CD8-positive, alpha-beta memory T cell (primary cell): ENCODE results near the gene RALGAPA2. TPM values are rescaled to one million over a fixed set of nuclear protein-coding genes. Genes with fewer than 3 reads are reported as not detected.
"Not testable (repeated sequence)": the region's sequence is repeated elsewhere in the genome, so short reads cannot be mapped to it uniquely, and the experiment has no call there.

Experiments
- CTCF ChIA-PET: fragments of 350-600 bp; sonication (Branson Sonifier 250); formaldehyde crosslinking; loops from one replicate; lab custom pipeline; 2021; ENCODE audit warnings: antibody characterized with exemption; lab: Charles Lee
- POLR2A ChIA-PET: fragments of 350-600 bp; sonication (Branson Sonifier 250); formaldehyde crosslinking; loops from one replicate; lab custom pipeline; 2021; ENCODE audit warnings: antibody characterized with exemption; lab: Charles Lee
- DNase-seq, 5 donors: peaks; one replicate each; pipeline versions ENCODE4 v3.0.0 to v3.0.0-alpha.2; 2020 to 2022; ENCODE audit warnings: mixed read lengths in 1 of 5
- H3K27ac ChIP-seq: one replicate; pipeline ENCODE4 v1.7.0; 2013; ENCODE audit warnings: low read depth, mild to moderate bottlenecking, low read length, moderate library complexity
- H3K27me3 ChIP-seq: 2 replicates; pipeline ENCODE4 v1.7.0; 2013; ENCODE audit warnings: low read length, mild to moderate bottlenecking; ENCODE audit not compliant: insufficient read depth, poor library complexity, severe bottlenecking
- H3K36me3 ChIP-seq: 2 replicates; pipeline ENCODE4 v1.7.0; 2013; ENCODE audit warnings: mild to moderate bottlenecking, low read length, moderate library complexity; ENCODE audit not compliant: insufficient read depth
- H3K4me1 ChIP-seq: 2 replicates; pipeline ENCODE4 v1.7.0; 2013; ENCODE audit warnings: mild to moderate bottlenecking, low read length, moderate library complexity; ENCODE audit not compliant: insufficient read depth
- H3K4me3 ChIP-seq: 2 replicates; pipeline ENCODE4 v1.7.0; 2013; ENCODE audit warnings: mild to moderate bottlenecking, low read length
- H3K9me3 ChIP-seq: 2 replicates; pipeline ENCODE4 v1.7.0; 2013; ENCODE audit warnings: mild to moderate bottlenecking, low read length
- H3K27ac Mint-ChIP-seq, 8 donors: one replicate each; pipeline ENCODE4 v1.8.0; 2020 to 2021; ENCODE audit warnings: mixed read lengths in 8 of 8, mild to moderate bottlenecking in 6 of 8, inconsistent platforms in 3 of 8, moderate library complexity in 3 of 8
- H3K27me3 Mint-ChIP-seq, 2 donors: one replicate each; pipeline ENCODE4 v1.8.0; 2020 to 2021; ENCODE audit warnings: mixed read lengths in 2 of 2, mild to moderate bottlenecking in 1 of 2, moderate library complexity in 1 of 2
- H3K36me3 Mint-ChIP-seq, 3 donors: one replicate each; pipeline ENCODE4 v1.8.0; 2020 to 2021; ENCODE audit warnings: mixed read lengths in 3 of 3, inconsistent platforms in 1 of 3, mild to moderate bottlenecking in 1 of 3
- H3K4me1 Mint-ChIP-seq, 3 donors: one replicate each; pipeline ENCODE4 v1.8.0; 2020 to 2021; ENCODE audit warnings: mixed read lengths in 3 of 3, inconsistent platforms in 1 of 3, mild to moderate bottlenecking in 1 of 3
- H3K4me3 Mint-ChIP-seq, 7 donors: one replicate each; pipeline ENCODE4 v1.8.0; 2020 to 2021; ENCODE audit warnings: mixed read lengths in 7 of 7, mild to moderate bottlenecking in 6 of 7, moderate library complexity in 4 of 7, inconsistent platforms in 2 of 7
- H3K9me3 Mint-ChIP-seq, 5 donors: one replicate each; pipeline ENCODE4 v1.8.0; 2020 to 2022; ENCODE audit warnings: mixed read lengths in 5 of 5, mild to moderate bottlenecking in 3 of 5, moderate library complexity in 2 of 5, inconsistent platforms in 1 of 5
- polyA plus RNA-seq: library from polyadenylated mRNA; unstranded; fragments of 300-500 nt; fragmentation: Illumina TruSeq; gene quantifications from one replicate; pipeline ENCODE4 v1.2.3, GENCODE V29; 2021
- total RNA-seq, 2 experiments: library from RNA; stranded (reverse); gene quantifications; one replicate each; pipeline ENCODE4 v1.2.3, GENCODE V29; 2021

RALGAPA2 gene
- total and polyA plus RNA-seq, 3 experiments from 2014 or later = 7.4 to 14.5 (median 13.4) TPM

DNA sequence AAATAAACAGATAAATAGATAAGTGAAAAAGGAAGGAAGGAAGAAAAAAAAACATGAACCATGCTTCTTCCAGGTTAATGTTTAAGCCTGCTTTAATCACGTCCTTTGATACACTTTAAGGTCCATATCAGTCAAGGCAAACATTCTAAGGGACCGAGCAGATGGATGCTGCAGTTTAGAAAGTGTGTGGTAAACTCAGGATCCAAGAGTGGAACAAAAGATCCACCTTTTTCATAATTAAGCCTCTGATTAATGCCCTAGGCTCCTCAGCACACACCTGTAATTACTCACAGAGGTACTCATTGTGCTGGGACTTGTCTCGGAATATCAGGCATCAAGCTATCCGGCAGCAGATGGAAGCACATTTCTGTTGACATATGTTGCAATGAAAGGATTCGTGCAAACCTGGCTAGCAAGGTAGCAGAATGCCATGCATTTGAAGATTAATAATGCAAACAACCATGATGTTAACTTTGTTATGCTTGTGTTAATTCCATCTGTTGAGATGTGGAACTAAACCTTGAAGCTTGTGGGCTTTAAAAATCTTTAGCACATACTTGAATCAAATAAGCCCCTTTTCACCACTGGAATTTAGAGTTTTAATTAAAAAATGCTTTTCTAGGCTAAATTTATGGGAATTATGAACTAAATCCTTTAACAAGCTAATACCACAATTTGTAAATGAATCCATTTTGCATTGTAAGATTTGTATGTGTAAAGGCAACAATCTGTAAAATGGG lies 163.7 kb downstream of the RALGAPA2 start:
- Mint-ChIP-seq H3K9me3 (peaks cover 0 to 1% (median 0%) of the 10 kb centered on the region in 5 donors), H3K36me3 (peaks cover 13 to 35% (median 14%) of the 10 kb centered on the region in 3 donors), H3K4me3 (no peak overlapping the region), H3K4me1 (peaks cover 21 to 40% (median 29%) of the 10 kb centered on the region in 3 donors), H3K27me3 (no peaks in the 10 kb centered on the region), H3K27ac (peak overlapping the region in 1 of 8 donors; percentile 29)
- H3K27ac ChIP-seq = no peak overlapping the region
- peaks cover 6% of the 10 kb centered on the region for H3K4me1 ChIP-seq
- ChIA-PET POLR2A (no interaction called here), CTCF (no interaction called here)
- H3K4me3 ChIP-seq = no peak overlapping the region
- H3K36me3 ChIP-seq = no peaks in the 10 kb centered on the region
- DNase-seq = no peak
- H3K9me3 ChIP-seq = no peaks in the 10 kb centered on the region
- no peaks in the 10 kb centered on the region for H3K27me3 ChIP-seq

GRCh38 chr20:20547876-20548266 lies 164.6 kb downstream of the RALGAPA2 start:
- Histone ChIP-seq H3K36me3 (no peaks in the 10 kb centered on the region), H3K4me1 (peaks cover 6% of the 10 kb centered on the region), H3K4me3 (no peak overlapping the region), H3K9me3 (no peaks in the 10 kb centered on the region), H3K27me3 (no peaks in the 10 kb centered on the region), H3K27ac (no peak overlapping the region)
- Mint-ChIP-seq H3K27me3 (no peaks in the 10 kb centered on the region), H3K9me3 (peaks cover 0 to 1% (median 0%) of the 10 kb centered on the region in 5 donors), H3K4me3 (no peak overlapping the region), H3K36me3 (peaks cover 13 to 38% (median 15%) of the 10 kb centered on the region in 3 donors), H3K27ac (peak overlapping the region in 3 of 8 donors; percentile 10 to 54 (median 29)), H3K4me1 (peaks cover 21 to 40% (median 29%) of the 10 kb centered on the region in 3 donors)
- no peak for DNase-seq
- CTCF ChIA-PET = no interaction called here
- POLR2A ChIA-PET = no interaction called here

- peaks cover 17 to 41% (median 19%) of the 10 kb centered on the region in 3 donors for H3K36me3 Mint-ChIP-seq
- no peaks in the 10 kb centered on the region for H3K27me3 Mint-ChIP-seq
- POLR2A ChIA-PET = no interaction called here
- peak overlapping the region; percentile 25 to 84 (median 60) for H3K27ac Mint-ChIP-seq
- no peak for DNase-seq
- H3K4me1 ChIP-seq = peaks cover 6% of the 10 kb centered on the region
- peaks cover 21 to 40% (median 29%) of the 10 kb centered on the region in 3 donors for H3K4me1 Mint-ChIP-seq
- no peak overlapping the region for H3K4me3 ChIP-seq
- H3K27me3 ChIP-seq = no peaks in the 10 kb centered on the region
- peaks cover 0 to 1% (median 0%) of the 10 kb centered on the region in 5 donors for H3K9me3 Mint-ChIP-seq
- H3K9me3 ChIP-seq = no peaks in the 10 kb centered on the region
- H3K4me3 Mint-ChIP-seq = peak overlapping the region in 1 of 7 donors; percentile 80
- H3K36me3 ChIP-seq = no peaks in the 10 kb centered on the region
- no peak overlapping the region for H3K27ac ChIP-seq
- CTCF ChIA-PET = no interaction called here
Measured at GRCh38 chr20:20547221-20547875, 165.1 kb downstream of the RALGAPA2 start.

- Histone ChIP-seq H3K27ac (no peak overlapping the region), H3K27me3 (no peaks in the 10 kb centered on the region), H3K4me3 (no peak overlapping the region), H3K4me1 (peaks cover 6% of the 10 kb centered on the region), H3K9me3 (no peaks in the 10 kb centered on the region), H3K36me3 (no peaks in the 10 kb centered on the region)
- no peaks in the 10 kb centered on the region for H3K27me3 Mint-ChIP-seq
- no peak overlapping the region for H3K4me3 Mint-ChIP-seq
- H3K9me3 Mint-ChIP-seq = peaks cover 0 to 1% (median 0%) of the 10 kb centered on the region in 5 donors
- POLR2A ChIA-PET = no interaction called here
- DNase-seq = no peak
- H3K4me1 Mint-ChIP-seq = peaks cover 20 to 38% (median 26%) of the 10 kb centered on the region in 3 donors
- CTCF ChIA-PET = no interaction called here
- peak overlapping the region in 3 of 8 donors; percentile 7 to 51 (median 21) for H3K27ac Mint-ChIP-seq
- peaks cover 17 to 48% (median 25%) of the 10 kb centered on the region in 3 donors for H3K36me3 Mint-ChIP-seq
Measured at GRCh38 chr20:20546402-20546801, 166.0 kb downstream of the RALGAPA2 start.

GRCh38 chr20:20543348-20543747 lies 169.1 kb downstream of the RALGAPA2 start:
- H3K4me3 Mint-ChIP-seq, H3K27ac ChIP-seq, H3K27me3 ChIP-seq, H3K27me3 Mint-ChIP-seq, H3K9me3 ChIP-seq, POLR2A ChIA-PET, H3K4me1 ChIP-seq, H3K36me3 ChIP-seq, H3K27ac Mint-ChIP-seq, DNase-seq, H3K9me3 Mint-ChIP-seq, CTCF ChIA-PET, H3K4me3 ChIP-seq: not testable (repeated sequence)
- Mint-ChIP-seq H3K36me3 (peaks cover 19 to 58% (median 43%) of the 10 kb centered on the region in 3 donors), H3K4me1 (peaks cover 16 to 20% (median 19%) of the 10 kb centered on the region in 3 donors)

DNA sequence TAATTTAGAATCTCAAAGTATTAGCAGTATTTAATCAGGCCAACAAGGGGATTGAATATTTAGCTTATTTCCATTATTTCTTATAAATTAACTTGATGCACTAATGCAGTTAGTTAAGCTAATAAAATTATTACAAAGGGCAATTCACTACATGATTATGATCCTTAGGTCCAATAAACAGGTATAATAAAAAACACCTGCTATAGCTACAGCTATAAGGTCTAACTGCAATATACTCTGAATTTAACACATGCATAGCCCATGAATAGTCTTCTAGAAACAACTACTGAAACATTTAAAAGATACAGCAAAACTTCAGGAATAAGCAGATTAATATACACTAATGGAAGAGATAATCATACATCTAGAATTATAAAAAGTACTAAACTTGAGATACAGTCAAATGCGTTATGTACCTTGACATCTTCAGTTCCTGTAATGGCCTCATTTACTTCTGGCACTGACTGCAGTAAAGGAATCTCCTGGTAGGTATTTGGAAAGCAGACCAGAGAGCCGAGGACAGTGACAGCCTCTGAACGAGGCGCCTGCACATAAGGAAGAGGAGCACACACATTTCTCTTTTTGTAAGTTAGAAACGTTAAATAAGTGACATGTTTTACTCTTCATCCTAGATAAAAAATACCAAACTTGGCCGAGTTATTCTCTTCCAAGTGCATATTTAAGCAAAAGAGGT lies 176.1 kb downstream of the RALGAPA2 start:
- Histone ChIP-seq H3K4me3 (no peak overlapping the region), H3K9me3 (no peaks in the 10 kb centered on the region), H3K4me1 (no peaks in the 10 kb centered on the region), H3K36me3 (peaks cover 7% of the 10 kb centered on the region), H3K27ac (no peak overlapping the region), H3K27me3 (no peaks in the 10 kb centered on the region)
- POLR2A ChIA-PET = no interaction called here
- no peak for DNase-seq
- CTCF ChIA-PET = no interaction called here
- Mint-ChIP-seq H3K4me1 (no peaks in the 10 kb centered on the region), H3K27me3 (no peaks in the 10 kb centered on the region), H3K27ac (no peak overlapping the region), H3K9me3 (no peaks in the 10 kb centered on the region), H3K36me3 (peaks cover 20 to 37% (median 24%) of the 10 kb centered on the region in 3 donors), H3K4me3 (no peak overlapping the region)

- no peaks in the 10 kb centered on the region for H3K9me3 ChIP-seq
- POLR2A ChIA-PET = no interaction called here
- H3K4me1 ChIP-seq = no peaks in the 10 kb centered on the region
- H3K4me3 Mint-ChIP-seq = no peak overlapping the region
- no peak for DNase-seq
- H3K27ac Mint-ChIP-seq = no peak overlapping the region
- H3K9me3 Mint-ChIP-seq = no peaks in the 10 kb centered on the region
- CTCF ChIA-PET = no interaction called here
- peaks cover 7% of the 10 kb centered on the region for H3K36me3 ChIP-seq
- H3K27me3 Mint-ChIP-seq = no peaks in the 10 kb centered on the region
- H3K27me3 ChIP-seq = no peaks in the 10 kb centered on the region
- no peaks in the 10 kb centered on the region for H3K4me1 Mint-ChIP-seq
- no peak overlapping the region for H3K4me3 ChIP-seq
- peaks cover 22 to 48% (median 23%) of the 10 kb centered on the region in 3 donors for H3K36me3 Mint-ChIP-seq
- H3K27ac ChIP-seq = no peak overlapping the region
Measured at GRCh38 chr20:20535051-20535450, 177.4 kb downstream of the RALGAPA2 start.

DNA sequence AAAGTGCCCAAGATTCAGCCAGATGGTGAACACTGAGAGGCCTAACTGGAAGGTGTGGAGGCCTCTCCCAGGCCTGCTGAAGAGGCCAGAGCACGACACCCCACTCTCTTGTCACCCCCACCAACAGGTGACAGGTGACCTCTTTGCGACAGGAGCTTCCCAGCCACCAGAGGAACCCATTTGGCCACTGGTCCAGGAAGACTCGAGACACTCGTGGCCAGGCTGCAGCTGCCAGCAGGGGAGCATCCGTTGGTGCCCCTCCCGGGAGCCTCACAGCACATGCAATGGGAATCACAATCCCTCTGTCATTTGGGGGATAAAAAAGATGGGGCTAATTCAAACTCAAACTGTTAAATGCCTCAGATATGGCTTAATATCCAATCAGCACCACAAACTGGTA lies 181.2 kb downstream of the RALGAPA2 start:
- no peak overlapping the region for H3K27ac Mint-ChIP-seq
- no peak overlapping the region for H3K4me3 ChIP-seq
- H3K36me3 Mint-ChIP-seq = peaks cover 12 to 55% (median 24%) of the 10 kb centered on the region in 3 donors
- no peaks in the 10 kb centered on the region for H3K4me1 ChIP-seq
- ChIA-PET POLR2A (no interaction called here), CTCF (interaction anchor here (1.4 kb wide), 1 partner anchor 16 kb away, joined by 4 read pairs; no protein-coding TSS in a partner anchor)
- peaks cover 3% of the 10 kb centered on the region for H3K36me3 ChIP-seq
- H3K27me3 Mint-ChIP-seq = no peaks in the 10 kb centered on the region
- H3K9me3 Mint-ChIP-seq = no peaks in the 10 kb centered on the region
- H3K4me1 Mint-ChIP-seq = no peaks in the 10 kb centered on the region
- H3K27me3 ChIP-seq = no peaks in the 10 kb centered on the region
- no peak overlapping the region for H3K27ac ChIP-seq
- no peak overlapping the region for H3K4me3 Mint-ChIP-seq
- no peaks in the 10 kb centered on the region for H3K9me3 ChIP-seq
- DNase-seq = no peak
